GM18499 (cell line): ENCODE data around the gene GOLT1A.

Experiments
- ATAC-seq: cut with Tn5 transposase; IDR thresholded peaks from one replicate; pipeline ENCODE4 v1.9.1; 2021; ENCODE audit warnings: moderate number of reproducible peaks; ENCODE audit not compliant: insufficient read depth, unreplicated experiment

GOLT1A gene

DNA sequence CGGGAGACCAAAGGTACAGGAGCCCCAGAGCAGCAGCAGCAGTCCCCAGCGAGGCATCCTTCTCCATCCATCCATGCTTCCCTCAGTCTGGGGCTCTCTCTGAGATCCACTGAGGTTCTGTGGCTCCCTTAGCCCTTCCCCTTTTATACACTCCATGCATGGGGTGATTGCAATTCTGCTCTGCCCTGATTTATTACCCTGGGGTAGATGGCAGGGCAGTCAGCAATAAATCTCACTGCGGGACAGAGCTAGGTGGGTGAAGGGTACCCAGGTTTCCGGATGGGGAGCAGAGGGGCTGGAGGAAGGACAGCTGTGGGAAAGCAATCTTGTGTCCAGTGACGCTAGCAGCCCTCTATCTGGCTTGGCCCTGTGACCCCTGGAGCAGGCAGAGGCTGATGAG lies 47.6 kb downstream of the GOLT1A start, which contains the start of gene REN:
REN (minus strand) TSS at position 119 of the 400 bp plus-strand sequence; CDS start at position 75, 44 bp downstream.
- no peak for ATAC-seq

DNA sequence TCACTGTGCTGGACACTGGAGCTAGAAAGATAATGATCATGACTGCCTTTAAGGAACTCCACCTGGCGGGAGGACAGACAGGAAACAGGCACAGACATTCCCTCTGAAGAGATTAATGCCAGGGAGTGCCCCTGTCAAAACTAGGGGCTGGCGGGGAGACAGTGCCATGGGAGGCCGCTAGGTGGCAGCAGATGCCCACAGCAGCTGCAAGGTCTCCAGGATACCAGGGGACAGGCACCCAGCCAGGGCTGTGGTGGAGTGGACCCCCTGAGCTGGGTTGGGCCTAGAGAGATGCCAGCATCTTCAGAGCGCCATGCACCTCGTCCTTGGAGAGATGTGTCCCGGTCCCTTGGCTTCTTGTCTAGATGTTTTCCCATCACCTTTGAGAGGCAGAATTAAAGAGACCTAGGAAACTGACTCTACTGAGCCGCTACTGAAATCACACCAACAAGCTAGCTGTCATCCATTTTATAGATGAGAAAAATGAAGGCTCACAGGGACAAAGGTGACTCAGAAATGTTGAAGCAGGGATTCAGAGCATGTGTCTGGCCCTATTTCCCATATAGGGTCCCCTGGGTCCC lies 51.2 kb downstream of the GOLT1A start:
- ATAC-seq: no peak

DNA sequence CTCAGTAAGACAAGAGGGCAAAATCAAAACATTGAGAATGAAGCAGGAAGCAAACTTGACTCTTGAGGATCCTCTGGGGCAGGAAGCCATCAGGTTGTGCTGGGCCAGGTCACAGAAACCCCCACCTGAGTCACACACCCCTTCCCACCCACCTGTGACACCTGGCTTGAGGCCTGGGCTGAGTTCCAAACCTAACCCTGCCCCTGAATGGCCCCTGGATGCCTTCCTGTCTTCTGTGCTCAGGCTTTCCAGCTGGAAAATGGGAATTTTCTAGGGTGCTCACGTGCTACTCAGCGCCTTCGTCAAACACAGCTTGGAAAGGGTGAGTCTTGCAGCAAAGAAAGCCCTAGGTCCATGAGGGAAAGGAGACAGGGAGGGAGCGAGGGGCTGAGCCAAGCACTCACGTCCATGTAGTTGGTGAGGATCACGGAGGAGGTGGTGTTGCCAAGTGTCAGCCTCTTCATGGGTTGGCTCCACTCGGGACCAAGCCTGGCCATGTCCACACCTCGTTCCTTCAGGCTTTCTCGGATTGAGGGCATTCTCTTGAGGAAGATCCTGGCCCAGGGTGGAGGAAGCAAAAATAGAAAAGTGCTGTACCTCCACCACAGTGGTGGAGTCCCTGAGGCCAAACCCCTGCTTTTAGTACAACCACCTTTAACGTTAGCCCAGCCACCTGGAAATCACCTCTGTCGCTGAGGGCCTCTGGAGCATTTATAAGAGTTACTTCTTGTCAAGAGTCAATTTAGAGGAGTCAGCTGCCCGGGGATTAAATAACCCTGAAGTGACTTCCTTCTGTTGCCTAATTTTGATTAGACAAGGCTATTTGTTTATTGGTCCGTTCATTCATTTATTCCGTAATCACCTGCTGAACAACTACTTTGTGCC lies 51.9 kb downstream of the GOLT1A start:
- no peak for ATAC-seq

DNA sequence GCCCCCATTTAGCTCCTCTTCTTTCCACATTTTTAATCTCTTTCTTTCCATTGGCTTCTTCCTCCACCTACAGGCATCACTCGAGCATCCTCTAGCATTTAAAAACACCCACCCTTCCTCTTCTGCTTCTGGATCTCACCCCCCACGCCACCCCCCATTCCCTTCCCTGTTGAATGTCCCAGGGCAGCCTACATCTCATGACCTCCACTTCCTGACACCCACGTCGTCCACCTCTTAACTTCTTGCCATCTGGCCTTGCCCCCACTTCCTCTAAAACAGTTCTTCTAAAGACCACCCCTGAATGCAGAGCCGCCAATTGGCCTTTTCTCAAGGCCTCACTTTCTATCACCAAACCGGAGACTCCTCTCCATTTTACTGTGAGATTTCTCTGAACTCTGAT lies 55.8 kb downstream of the GOLT1A start:
- no peak for ATAC-seq

DNA sequence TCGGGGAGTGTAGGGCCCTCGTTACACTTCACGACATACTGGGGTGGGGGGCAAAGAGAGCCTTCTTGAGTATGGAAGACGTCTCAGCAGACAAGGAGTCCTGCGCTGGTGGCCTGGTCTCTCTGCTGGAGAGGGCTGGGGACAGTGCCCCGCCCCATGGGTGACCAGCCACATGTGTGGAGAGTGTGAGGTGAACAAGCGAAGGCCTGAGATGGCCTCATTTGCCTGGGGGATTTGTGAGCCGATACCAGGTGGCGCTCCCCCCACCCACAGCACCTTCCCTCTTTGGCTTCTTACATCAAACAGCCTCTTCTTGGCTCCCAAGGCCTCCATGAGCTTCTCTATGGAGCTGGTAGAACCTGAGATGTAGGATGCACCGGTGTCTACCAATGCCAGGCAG lies 57.9 kb downstream of the GOLT1A start:
- ATAC-seq: no peak

DNA sequence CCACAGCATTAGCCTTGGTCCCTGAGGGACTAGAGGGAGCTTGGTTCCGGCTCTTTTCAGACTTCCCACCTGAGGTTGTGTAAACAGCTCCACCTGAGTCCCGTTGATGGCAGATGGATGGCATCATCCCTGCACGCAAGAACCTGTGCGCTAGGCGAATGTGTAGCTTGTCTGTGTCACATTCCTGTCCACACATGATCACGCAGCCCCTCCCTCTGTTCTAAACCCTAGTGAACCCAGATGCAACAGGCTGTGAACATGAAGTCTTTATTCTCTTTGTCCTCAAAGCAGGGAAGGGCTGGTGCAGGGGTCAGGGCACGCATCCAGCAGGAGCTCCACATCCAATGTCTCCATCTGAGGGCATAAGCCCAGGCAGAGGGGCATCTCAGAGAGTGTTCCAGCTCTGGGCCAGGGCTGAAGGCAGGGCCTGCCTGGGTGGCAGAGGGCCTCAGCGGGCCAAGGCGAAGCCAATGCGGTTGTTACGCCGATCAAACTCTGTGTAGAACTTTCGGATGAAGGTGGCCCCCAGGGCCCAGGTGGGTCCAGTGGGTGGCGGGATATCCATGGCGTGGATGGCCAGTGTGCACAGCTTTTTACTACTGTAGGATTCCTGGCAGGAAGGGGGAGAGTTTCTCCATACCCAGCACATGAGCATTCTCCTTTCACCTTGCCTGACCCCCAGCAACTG lies 59.1 kb downstream of the GOLT1A start:
- no peak for ATAC-seq

DNA sequence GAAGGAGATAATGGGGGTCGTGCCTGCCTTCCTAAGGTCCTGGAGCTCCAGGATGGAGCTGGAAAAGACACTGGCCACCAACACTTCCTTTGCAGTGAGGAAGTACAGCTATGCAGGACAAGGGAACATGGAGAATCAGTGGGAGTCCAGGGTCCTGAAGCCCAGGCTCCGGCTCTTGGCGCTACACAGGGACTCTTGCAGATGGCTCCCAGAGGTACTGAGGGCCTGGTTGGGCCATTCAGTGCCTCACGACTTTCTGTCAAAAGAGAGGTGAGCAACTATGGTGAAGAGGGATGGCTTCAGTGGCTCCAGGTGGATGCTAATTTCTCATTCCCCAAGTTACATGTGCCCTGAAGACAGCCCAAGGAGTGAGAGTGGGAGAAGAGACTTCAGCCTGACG lies 60.1 kb downstream of the GOLT1A start:
- no peak for ATAC-seq

DNA sequence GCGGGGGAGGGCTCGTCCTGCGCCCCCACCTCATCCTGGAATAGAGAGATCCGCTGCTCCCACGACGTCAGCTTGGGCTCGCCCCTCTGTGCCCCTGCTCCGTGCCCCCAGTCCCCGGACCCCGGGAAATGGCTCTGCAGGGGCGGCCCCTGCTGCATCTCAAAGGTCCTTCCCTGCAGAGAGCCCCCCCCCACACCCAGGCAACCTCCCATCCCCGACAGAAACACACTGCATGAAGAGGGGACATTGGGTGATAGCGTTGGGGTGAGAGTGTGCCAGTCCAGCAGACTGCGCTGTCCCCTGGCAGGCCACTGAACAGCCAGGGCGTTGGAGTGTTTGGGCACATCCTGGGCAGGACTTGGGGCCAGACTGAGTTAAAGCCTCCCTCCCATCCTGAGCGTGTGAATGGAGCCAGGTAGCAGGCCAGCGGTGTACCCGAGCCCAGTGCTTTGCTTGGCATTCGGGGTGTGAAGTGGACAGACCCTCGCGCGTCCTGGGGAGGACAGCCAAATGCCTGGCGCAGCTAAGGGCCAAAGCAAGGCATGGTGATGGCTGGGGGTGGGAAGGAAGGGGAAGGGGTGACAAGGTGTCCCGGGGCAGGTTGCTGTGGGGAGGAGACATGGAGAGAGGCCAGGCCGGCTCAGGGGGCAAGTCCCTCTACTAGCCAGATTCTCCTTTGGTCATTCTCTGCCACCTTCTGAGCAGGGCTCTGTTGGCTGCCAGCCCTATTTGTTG lies 61.3 kb downstream of the GOLT1A start:
- no peak for ATAC-seq

DNA sequence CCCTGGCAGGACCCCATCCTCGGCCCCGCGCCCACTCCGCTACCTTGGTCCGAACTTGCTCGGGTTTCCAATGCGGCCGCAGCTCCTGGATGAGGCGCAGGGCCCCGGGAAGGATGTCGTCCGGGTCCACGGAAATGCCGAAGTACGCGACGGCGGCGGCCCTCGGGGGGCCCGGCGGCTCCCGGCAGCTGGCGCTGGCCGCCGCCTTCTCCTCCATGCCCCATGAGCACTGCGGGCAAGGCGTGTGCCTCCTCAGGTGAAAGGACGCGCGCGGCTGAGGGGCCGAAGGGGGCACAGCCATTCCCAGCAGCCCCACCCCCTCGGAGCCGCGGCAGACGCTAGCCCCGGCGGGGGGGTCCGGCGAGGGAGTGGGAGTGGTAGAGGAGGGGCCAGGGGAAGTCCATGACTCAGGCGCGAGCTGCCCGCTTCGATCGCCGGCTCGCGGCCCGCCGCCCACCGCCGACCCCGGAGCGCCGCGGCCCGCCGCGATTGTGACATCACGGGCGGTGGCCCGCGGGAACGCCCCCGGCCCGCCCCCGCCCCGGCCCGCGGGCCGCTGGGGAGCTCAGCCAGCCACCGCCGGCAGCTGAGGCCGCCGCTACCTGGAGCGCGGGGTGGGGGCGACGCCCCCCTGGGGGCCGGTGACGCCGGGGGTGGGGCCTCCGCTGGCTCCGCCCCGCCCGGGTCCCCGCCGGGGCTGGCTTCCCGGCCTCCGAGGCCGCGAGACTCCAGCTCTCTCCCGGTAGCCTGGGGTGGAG lies 62.1 kb downstream of the GOLT1A start, which contains the start of gene ETNK2:
ETNK2 (minus strand) TSS at position 493 of the 758 bp plus-strand sequence; CDS start at position 301, 192 bp downstream.
- ATAC-seq: no peak

DNA sequence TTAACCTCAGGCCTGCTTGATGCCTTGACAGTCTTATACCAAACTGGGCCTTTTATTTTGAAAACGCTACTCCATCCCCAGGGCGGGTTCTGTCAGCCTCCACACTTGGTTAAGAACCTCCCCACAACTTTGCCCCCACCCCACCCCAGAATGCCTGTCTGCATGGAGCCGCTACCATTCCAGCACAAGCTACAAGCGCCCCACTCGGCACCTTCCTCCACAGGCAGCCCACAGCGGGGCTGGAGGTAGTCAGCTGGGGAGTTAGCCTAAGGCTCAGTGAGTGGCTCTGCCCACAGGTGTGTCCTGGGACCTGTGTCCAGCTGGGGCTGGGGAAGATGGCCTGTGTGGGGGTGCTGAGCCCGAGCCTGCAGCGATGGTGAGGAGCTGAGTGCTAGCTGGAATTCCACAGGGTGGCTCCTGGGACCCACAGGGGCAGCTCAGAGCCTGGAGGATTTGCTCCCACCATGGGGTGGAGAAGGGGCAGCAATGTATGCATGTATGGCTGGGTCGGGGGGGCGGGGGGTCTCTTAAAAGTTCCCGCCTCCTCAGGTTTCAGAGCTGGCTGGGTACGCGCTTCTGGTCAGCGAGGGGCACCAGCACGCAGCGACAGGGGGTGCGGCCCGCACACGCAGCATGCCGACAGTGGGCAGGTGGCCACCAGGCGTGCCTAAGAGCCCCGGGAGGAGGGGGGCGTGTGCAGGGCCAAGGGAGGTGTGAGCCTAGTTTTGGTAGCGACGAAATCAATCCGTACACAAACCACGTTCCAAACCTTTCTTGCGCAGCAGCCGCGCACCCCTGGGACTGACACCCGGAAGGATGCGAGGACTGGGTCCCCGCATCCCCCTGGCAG lies 62.9 kb downstream of the GOLT1A start:
- no peak for ATAC-seq

DNA sequence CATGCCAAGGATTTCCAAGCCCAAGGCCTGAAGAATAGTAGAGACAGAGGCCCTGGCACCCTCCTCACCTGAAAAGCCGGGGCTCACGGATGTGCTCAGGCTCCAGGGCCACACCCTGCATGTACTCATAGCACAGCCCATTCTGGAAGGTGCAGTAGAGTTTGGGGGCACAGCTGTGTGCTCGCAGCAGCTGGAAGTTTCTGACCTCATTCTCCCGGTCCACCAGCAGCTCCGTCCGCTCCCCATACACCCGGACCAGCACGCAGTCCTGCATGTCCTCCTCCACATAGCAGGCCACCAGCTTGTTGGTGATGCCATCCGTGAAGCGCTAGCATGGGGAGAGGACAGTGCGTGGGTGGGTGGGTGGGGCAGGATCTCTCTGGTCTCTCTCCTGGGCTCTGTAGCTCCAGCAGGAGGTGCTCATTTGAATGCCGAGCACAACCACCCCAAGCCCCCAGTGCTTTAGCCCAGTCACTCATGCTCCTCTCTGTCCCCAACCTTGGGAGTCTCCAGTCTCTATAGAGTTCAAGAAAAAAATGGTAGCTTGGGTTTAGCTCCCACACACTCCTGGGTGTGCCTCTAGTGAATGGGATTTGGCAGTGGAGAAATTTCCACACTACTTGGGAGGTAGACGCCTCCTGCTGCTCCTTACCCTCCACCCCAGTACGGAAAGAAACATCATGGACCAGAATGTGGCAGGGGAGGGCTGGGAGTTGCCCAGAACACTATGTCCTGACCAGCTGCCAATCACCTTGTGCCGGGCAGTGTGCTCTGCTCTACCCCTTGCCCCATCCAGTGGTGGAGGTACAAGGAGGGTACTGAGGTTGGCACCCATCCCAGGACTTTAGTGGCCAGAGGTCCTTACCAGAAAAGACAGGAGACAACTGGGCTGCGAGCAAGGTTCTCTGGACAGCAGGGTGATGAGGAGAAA lies 63.9 kb downstream of the GOLT1A start:
- no peak for ATAC-seq

DNA sequence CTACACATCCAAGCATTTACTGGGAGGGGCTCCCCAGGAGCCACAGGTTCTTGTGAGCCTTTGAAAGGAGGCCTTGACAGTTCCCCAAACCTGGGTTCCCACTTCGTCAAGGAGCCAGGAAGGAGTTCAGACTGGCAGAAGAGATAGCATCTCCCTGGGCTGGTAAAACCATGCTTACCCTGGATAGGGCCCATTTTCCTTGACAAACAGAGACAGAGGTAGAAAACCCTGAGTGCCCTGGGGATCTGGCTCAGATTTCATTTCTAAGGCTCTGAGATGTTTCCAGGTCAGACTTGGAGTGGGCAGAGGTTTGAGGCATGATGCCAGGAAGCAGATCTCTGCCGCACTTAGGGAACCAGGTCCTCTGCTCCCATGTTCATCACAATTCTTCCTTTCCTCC lies 64.7 kb downstream of the GOLT1A start:
- no peak for ATAC-seq
